CD14-positive monocyte (primary cell): Measurements from ENCODE around the gene GALNT6. TPM values are rescaled to one million over a fixed set of nuclear protein-coding genes. Genes with fewer than 3 reads are reported as not detected.

Source experiments
- DNase-seq, 3 donors: peaks; one replicate each; pipeline ENCODE4 v3.0.0-alpha.2; 2011 to 2022
- H2AFZ ChIP-seq: 2 replicates; pipeline ENCODE4 v1.6.0; 2012; ENCODE audit warnings: mild to moderate bottlenecking, low read depth, low read length, inconsistent platforms; ENCODE audit not compliant: insufficient read depth, poor library complexity, severe bottlenecking
- H3K27ac ChIP-seq, 2 donors: 1 replicate in 1 of 2; 2 replicates in 1 of 2; pipeline ENCODE4 v1.5.1; 2012 to 2013; ENCODE audit warnings: low read length in 2 of 2, control low read depth in 1 of 2, inconsistent platforms in 1 of 2, low read depth in 1 of 2, mild to moderate bottlenecking in 1 of 2
- H3K27me3 ChIP-seq, 2 donors: one replicate each; pipeline versions ENCODE4 v1.6.0 to v1.6.1; 2011 to 2013; ENCODE audit warnings: low read length in 2 of 2; ENCODE audit not compliant: control insufficient read depth in 2 of 2, insufficient read depth in 2 of 2
- H3K36me3 ChIP-seq, 2 donors: replicated peaks in 1 of 2; 1 replicate in 1 of 2; 2 replicates in 1 of 2; pipeline versions ENCODE4 v1.5.1 to v1.6.1; 2012 to 2013; ENCODE audit warnings: low read length in 2 of 2, control low read depth in 1 of 2, inconsistent platforms in 1 of 2, mild to moderate bottlenecking in 1 of 2; ENCODE audit not compliant: insufficient read depth in 2 of 2, control insufficient read depth in 1 of 2
- H3K4me1 ChIP-seq, 2 donors: 1 replicate in 1 of 2; 2 replicates in 1 of 2; pipeline versions ENCODE4 v1.5.1 to v1.6.1; 2012 to 2013; ENCODE audit warnings: low read length in 2 of 2, control low read depth in 1 of 2, inconsistent platforms in 1 of 2, mild to moderate bottlenecking in 1 of 2, moderate library complexity in 1 of 2; ENCODE audit not compliant: insufficient read depth in 2 of 2, control insufficient read depth in 1 of 2
- H3K4me2 ChIP-seq: replicated peaks from 2 replicates; pipeline ENCODE3; 2012; ENCODE audit warnings: low read length, moderate library complexity, mild to moderate bottlenecking; ENCODE audit not compliant: poor library complexity, severe bottlenecking; ENCODE audit errors: extremely low read depth
- H3K4me3 ChIP-seq, 3 experiments: fragments of 200-600 bp in 1 of 3; sonication (generic) in 1 of 3; replicated peaks in 1 of 3; 1 replicate in 2 of 3; 2 replicates in 1 of 3; pipeline ENCODE4 v1.5.1; 2011 to 2013; ENCODE audit warnings: low read length in 3 of 3, mild to moderate bottlenecking in 3 of 3, control low read depth in 2 of 3, low read depth in 2 of 3, inconsistent platforms in 1 of 3, moderate library complexity in 1 of 3
- H3K79me2 ChIP-seq: 2 replicates; pipeline ENCODE4 v1.6.0; 2012; ENCODE audit warnings: mild to moderate bottlenecking, control low read depth, inconsistent platforms, low read length, moderate library complexity; ENCODE audit not compliant: insufficient read depth
- H3K9ac ChIP-seq: 2 replicates; pipeline ENCODE4 v1.6.0; 2017; ENCODE audit warnings: low read length, mild to moderate bottlenecking; ENCODE audit not compliant: insufficient read depth, poor library complexity, severe bottlenecking
- H3K9me3 ChIP-seq, 2 donors: replicated peaks in 1 of 2; 1 replicate in 1 of 2; 2 replicates in 1 of 2; pipeline versions ENCODE4 v1.5.1 to v1.6.1; 2012 to 2013; ENCODE audit warnings: low read length in 2 of 2, control low read depth in 1 of 2; ENCODE audit not compliant: control insufficient read depth in 1 of 2, insufficient read depth in 1 of 2
- H4K20me1 ChIP-seq: 2 replicates; pipeline ENCODE4 v1.6.0; 2012; ENCODE audit warnings: mild to moderate bottlenecking, low read length, control low read depth, moderate library complexity; ENCODE audit not compliant: insufficient read depth
- H3K27ac Mint-ChIP-seq, 7 donors: one replicate each; pipeline ENCODE4 v1.8.0; 2020; ENCODE audit warnings: mild to moderate bottlenecking in 7 of 7, mixed read lengths in 7 of 7, moderate library complexity in 6 of 7, inconsistent platforms in 2 of 7
- H3K27me3 Mint-ChIP-seq, 3 donors: one replicate each; pipeline ENCODE4 v1.8.0; 2021 to 2022; ENCODE audit warnings: low read depth in 3 of 3, mild to moderate bottlenecking in 3 of 3, mixed read lengths in 3 of 3, moderate library complexity in 3 of 3, inconsistent platforms in 1 of 3
- H3K36me3 Mint-ChIP-seq, 2 donors: one replicate each; pipeline ENCODE4 v1.8.0; 2020; ENCODE audit warnings: mixed read lengths in 2 of 2, inconsistent platforms in 1 of 2, mild to moderate bottlenecking in 1 of 2
- H3K4me1 Mint-ChIP-seq: one replicate; pipeline ENCODE4 v1.8.0; 2020; ENCODE audit warnings: mild to moderate bottlenecking, mixed read lengths
- H3K4me3 Mint-ChIP-seq, 2 donors: one replicate each; pipeline ENCODE4 v1.8.0; 2020; ENCODE audit warnings: mild to moderate bottlenecking in 2 of 2, mixed read lengths in 2 of 2, moderate library complexity in 1 of 2
- H3K9me3 Mint-ChIP-seq, 7 donors: one replicate each; pipeline ENCODE4 v1.8.0; 2020 to 2022; ENCODE audit warnings: mixed read lengths in 7 of 7, mild to moderate bottlenecking in 6 of 7, moderate library complexity in 6 of 7, inconsistent platforms in 2 of 7
- WGBS: methylation state at CpG from one replicate; pipeline ENCODE4 v1.1.5; 2013; ENCODE audit warnings: missing lambda C conversion rate; ENCODE audit not compliant: insufficient coverage; 5-methylcytosine and 5-hydroxymethylcytosine counted together
- intact Hi-C, 2 donors: fragments of 100-400 bp; cut with micrococcal nuclease; formaldehyde crosslinking; loops; one replicate each; pipeline versions ENCODE4 v1.15.0 to v1.15.1; 2023
- polyA plus RNA-seq, 3 donors: library from polyadenylated mRNA; depleted of rRNA in 1 of 3; unstranded in 2 of 3; stranded (reverse) in 1 of 3; fragments of 300-500 nt in 2 of 3; fragments of >200 nt in 1 of 3; fragmentation: Illumina TruSeq in 2 of 3; gene quantifications; 1 replicate in 2 of 3; 2 replicates in 1 of 3; pipeline ENCODE4 v1.2.3, GENCODE V29; 2012 to 2021
- TF ChIP-seq, protein P1 (sequence below): fragments of 200-600 bp; IDR thresholded peaks from one replicate; pipeline ENCODE4 v1.8.0; 2022; ENCODE audit warnings: antibody characterized with exemption, mild to moderate bottlenecking

GALNT6 gene
- polyA plus RNA-seq, 3 donors = 3.2 to 12.9 (median 10.4) TPM

DNA sequence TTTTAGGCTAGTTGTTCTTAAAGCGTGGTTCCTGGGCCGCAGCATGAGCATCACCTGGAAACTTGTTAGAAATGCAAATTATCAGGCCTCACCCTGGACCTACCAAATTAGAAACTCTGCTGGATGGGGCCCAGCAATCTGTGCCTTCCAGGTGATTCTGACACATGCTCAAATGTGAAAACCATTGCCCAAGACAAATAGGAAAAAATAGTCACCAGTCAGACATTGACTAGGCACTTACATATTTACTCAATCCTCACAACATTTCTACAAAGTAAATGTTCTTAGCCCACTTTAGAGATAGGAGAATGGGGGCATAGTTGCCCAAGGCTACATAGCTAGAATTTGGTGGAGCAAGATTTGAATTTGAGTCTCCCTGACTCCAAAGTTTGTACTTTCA, 48.0 kb downstream of the GALNT6 start:
- H3K27ac ChIP-seq = no peak overlapping the region
- WGBS = 100% methylated on average over 1 of the region's 2 CpGs
- no peak overlapping the region for H3K27ac Mint-ChIP-seq
- no peaks in the 10 kb centered on the region for H4K20me1 ChIP-seq
- no peaks in the 10 kb centered on the region for H3K36me3 ChIP-seq
- no peak overlapping the region for H3K4me3 ChIP-seq
- H3K4me2 ChIP-seq = no peak overlapping the region
- intact Hi-C loops = loop anchor here (10.0 kb wide), 4 partner anchors 78 to 508 kb away; partner anchors contain the start of gene LETMD1 (in 1 of the 2)
- H3K9me3 Mint-ChIP-seq = no peaks in the 10 kb centered on the region
- peaks cover 2 to 6% (median 4%) of the 10 kb centered on the region in 3 donors for H3K27me3 Mint-ChIP-seq
- no peaks in the 10 kb centered on the region for H3K36me3 Mint-ChIP-seq
- H2AFZ ChIP-seq = no peak overlapping the region
- peaks cover 17% of the 10 kb centered on the region for H3K4me1 Mint-ChIP-seq
- DNase-seq = no peak
- H3K9ac ChIP-seq = no peak overlapping the region
- no peaks in the 10 kb centered on the region for H3K9me3 ChIP-seq
- no peaks in the 10 kb centered on the region for H3K27me3 ChIP-seq
- peaks cover 6 to 7% of the 10 kb centered on the region in 2 donors for H3K4me1 ChIP-seq
- TF ChIP-seq, protein P1, sequence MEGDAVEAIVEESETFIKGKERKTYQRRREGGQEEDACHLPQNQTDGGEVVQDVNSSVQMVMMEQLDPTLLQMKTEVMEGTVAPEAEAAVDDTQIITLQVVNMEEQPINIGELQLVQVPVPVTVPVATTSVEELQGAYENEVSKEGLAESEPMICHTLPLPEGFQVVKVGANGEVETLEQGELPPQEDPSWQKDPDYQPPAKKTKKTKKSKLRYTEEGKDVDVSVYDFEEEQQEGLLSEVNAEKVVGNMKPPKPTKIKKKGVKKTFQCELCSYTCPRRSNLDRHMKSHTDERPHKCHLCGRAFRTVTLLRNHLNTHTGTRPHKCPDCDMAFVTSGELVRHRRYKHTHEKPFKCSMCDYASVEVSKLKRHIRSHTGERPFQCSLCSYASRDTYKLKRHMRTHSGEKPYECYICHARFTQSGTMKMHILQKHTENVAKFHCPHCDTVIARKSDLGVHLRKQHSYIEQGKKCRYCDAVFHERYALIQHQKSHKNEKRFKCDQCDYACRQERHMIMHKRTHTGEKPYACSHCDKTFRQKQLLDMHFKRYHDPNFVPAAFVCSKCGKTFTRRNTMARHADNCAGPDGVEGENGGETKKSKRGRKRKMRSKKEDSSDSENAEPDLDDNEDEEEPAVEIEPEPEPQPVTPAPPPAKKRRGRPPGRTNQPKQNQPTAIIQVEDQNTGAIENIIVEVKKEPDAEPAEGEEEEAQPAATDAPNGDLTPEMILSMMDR = no peak
- no peaks in the 10 kb centered on the region for H3K79me2 ChIP-seq
- H3K4me3 Mint-ChIP-seq = no peak overlapping the region

DNA sequence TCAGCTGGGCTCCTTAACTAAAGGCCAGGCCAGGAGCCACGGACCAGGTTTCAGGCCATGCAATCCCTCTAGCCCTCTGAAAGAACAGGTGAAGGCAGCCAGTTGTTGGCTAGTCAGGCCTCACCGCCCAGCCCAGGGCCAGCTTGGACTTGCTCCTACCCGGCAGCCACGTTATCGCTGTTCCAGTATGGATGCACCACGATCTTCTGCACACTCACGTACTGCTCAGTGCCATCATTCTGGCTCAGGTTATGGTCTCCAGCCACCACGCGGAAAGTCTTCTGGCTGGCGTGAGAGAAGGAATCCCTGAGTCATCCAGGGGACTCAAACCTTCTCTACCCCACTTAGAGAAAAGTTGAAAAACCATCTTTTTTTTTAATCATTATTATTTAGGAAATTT, 48.8 kb downstream of the GALNT6 start:
- H2AFZ ChIP-seq = no peak overlapping the region

More for the DNA sequence above, 48.8 kb downstream of the GALNT6 start:
- Mint-ChIP-seq H3K4me1 (peaks cover 17% of the 10 kb centered on the region), H3K27ac (no peak overlapping the region), H3K9me3 (peaks cover 0 to 2% (median 0%) of the 10 kb centered on the region in 7 donors), H3K4me3 (no peak overlapping the region), H3K36me3 (no peaks in the 10 kb centered on the region), H3K27me3 (peaks cover 2 to 6% (median 4%) of the 10 kb centered on the region in 3 donors)
- Histone ChIP-seq H3K9ac (no peak overlapping the region), H3K27me3 (no peaks in the 10 kb centered on the region), H3K4me3 (no peak overlapping the region), H3K27ac (no peak overlapping the region), H4K20me1 (no peaks in the 10 kb centered on the region), H3K4me1 (peaks cover 6 to 7% of the 10 kb centered on the region in 2 donors), H3K4me2 (no peak overlapping the region), H3K79me2 (no peaks in the 10 kb centered on the region), H3K36me3 (no peaks in the 10 kb centered on the region), H3K9me3 (no peaks in the 10 kb centered on the region)
- 100% methylated on average over 7 of the region's 10 CpGs for WGBS
- TF ChIP-seq, protein P1 = no peak
- intact Hi-C loops = loop anchor here (10.0 kb wide), 4 partner anchors 78 to 508 kb away; partner anchors contain the start of gene LETMD1 (in 1 of the 2)
- DNase-seq = no peak
